Endothelial cell of umbilical vein (primary cell): ENCODE data around the gene ARL3.
A peak's percentile ranks its signal among the peaks of the same experiment; 100 is the strongest.

ENCODE experiments used
- EZH2 ChIP-seq: IDR thresholded peaks from 2 replicates; pipeline ENCODE4 v1.6.1; 2012; ENCODE audit warnings: borderline replicate concordance, low read depth, mild to moderate bottlenecking, moderate library complexity, low read length, inconsistent platforms; ENCODE audit not compliant: severe bottlenecking
- GATA2 ChIP-seq: IDR thresholded peaks from 2 replicates; pipeline ENCODE4 v1.7.0; 2011; ENCODE audit warnings: low read depth, mild to moderate bottlenecking, moderate library complexity, mixed read lengths, low read length; ENCODE audit not compliant: insufficient read length, insufficient read depth
- JUN ChIP-seq: IDR thresholded peaks from 2 replicates; pipeline ENCODE4 v1.6.1; 2011; ENCODE audit warnings: borderline replicate concordance, low read depth; ENCODE audit not compliant: insufficient read length, insufficient read depth
- POLR2A ChIP-seq: IDR thresholded peaks from 2 replicates; pipeline ENCODE4 v1.6.1; 2012; ENCODE audit warnings: low read depth, mild to moderate bottlenecking, control low read depth, low read length
- TF ChIP-seq, protein P1 (sequence below), 2 donors: IDR thresholded peaks; 1 replicate in 1 of 2; 2 replicates in 1 of 2; pipeline ENCODE4 v1.5.1; 2011; ENCODE audit warnings: low read length in 2 of 2, mild to moderate bottlenecking in 2 of 2, moderate library complexity in 2 of 2, control low read depth in 1 of 2, inconsistent platforms in 1 of 2, low read depth in 1 of 2; ENCODE audit not compliant: insufficient read depth in 1 of 2; ENCODE audit errors: extremely low read depth in 1 of 2

DNA sequence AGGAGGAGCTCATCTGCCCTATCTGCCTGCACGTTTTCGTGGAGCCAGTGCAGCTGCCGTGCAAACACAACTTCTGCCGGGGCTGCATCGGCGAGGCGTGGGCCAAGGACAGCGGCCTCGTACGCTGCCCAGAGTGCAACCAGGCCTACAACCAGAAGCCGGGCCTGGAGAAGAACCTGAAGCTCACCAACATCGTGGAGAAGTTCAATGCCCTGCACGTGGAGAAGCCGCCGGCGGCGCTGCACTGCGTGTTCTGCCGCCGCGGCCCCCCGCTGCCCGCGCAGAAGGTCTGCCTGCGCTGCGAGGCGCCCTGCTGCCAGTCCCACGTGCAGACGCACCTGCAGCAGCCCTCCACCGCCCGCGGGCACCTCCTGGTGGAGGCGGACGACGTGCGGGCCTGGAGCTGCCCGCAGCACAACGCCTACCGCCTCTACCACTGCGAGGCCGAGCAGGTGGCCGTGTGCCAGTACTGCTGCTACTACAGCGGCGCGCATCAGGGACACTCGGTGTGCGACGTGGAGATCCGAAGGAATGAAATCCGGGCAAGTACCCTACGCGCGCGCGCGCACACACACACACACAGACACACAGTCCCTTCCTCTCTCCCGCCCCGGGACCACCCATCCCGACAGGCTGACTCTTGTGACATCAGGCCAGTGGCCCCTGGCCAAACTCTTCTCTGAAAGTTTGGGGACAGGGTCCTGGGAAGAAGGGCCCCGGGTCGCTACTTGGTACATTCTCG lies 69.4 kb downstream of the ARL3 start:
- TF ChIP-seq EZH2 (no peak), JUN (no peak), GATA2 (no peak), POLR2A (no peak)
- TF ChIP-seq, protein P1, sequence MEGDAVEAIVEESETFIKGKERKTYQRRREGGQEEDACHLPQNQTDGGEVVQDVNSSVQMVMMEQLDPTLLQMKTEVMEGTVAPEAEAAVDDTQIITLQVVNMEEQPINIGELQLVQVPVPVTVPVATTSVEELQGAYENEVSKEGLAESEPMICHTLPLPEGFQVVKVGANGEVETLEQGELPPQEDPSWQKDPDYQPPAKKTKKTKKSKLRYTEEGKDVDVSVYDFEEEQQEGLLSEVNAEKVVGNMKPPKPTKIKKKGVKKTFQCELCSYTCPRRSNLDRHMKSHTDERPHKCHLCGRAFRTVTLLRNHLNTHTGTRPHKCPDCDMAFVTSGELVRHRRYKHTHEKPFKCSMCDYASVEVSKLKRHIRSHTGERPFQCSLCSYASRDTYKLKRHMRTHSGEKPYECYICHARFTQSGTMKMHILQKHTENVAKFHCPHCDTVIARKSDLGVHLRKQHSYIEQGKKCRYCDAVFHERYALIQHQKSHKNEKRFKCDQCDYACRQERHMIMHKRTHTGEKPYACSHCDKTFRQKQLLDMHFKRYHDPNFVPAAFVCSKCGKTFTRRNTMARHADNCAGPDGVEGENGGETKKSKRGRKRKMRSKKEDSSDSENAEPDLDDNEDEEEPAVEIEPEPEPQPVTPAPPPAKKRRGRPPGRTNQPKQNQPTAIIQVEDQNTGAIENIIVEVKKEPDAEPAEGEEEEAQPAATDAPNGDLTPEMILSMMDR (IDR thresholded peaks at IDR 0.05; ENCODE audit: extremely low read depth in 1 of 2, insufficient read depth in 1 of 2, low read depth in 1 of 2, low read length in 2 of 2): peak; percentile 67 to 83
